GOT3 (cell line): Measurements from ENCODE around the gene MTAP.
"Not testable (repeated sequence)": the region's sequence is repeated elsewhere in the genome, so short reads cannot be mapped to it uniquely, and the experiment has no call there.

Source experiments
- DNase-seq: peaks from one replicate; lab custom pipeline; 2025; ENCODE audit warnings: mixed read lengths; lab: John Stamatoyannopoulos, UW

Gene MTAP

GRCh38 chr9:21923694-21924093 is 121.3 kb downstream of the MTAP start:
- no peak for DNase-seq

- no peak for DNase-seq
These were observed 125.3 kb downstream of the MTAP start for GRCh38 chr9:21927752-21928151.

- no peak for DNase-seq
These were observed 129.0 kb downstream of the MTAP start for GRCh38 chr9:21931428-21931827.

- DNase-seq, result no peak
These were observed 130.8 kb downstream of the MTAP start for GRCh38 chr9:21933281-21933680.

GRCh38 chr9:21933865-21934264 is 131.4 kb downstream of the MTAP start:
- DNase-seq, result no peak

- DNase-seq, result no peak
These were observed 133.2 kb downstream of the MTAP start for GRCh38 chr9:21935631-21936030.

GRCh38 chr9:21936161-21936560 is 133.7 kb downstream of the MTAP start:
- no peak for DNase-seq

- no peak for DNase-seq
These were observed 139.0 kb downstream of the MTAP start for GRCh38 chr9:21941337-21941995.

- no peak for DNase-seq
These were observed 141.0 kb downstream of the MTAP start for GRCh38 chr9:21943464-21943863.

GRCh38 chr9:21945606-21946005 is 143.2 kb downstream of the MTAP start:
- DNase-seq, result no peak

- DNase-seq, result no peak
These were observed 156.4 kb downstream of the MTAP start for GRCh38 chr9:21958833-21959232.

- not testable (repeated sequence) for DNase-seq
These were observed 156.8 kb downstream of the MTAP start for GRCh38 chr9:21959268-21959667.

- no peak for DNase-seq
These were observed 159.1 kb downstream of the MTAP start for GRCh38 chr9:21961569-21961968.

GRCh38 chr9:21964925-21965385 is 162.5 kb downstream of the MTAP start:
- DNase-seq, result no peak

- no peak for DNase-seq
These were observed 163.0 kb downstream of the MTAP start for GRCh38 chr9:21965401-21965951.

GRCh38 chr9:21966140-21966851 is 163.9 kb downstream of the MTAP start:
- DNase-seq, result no peak

- no peak for DNase-seq
These were observed 164.7 kb downstream of the MTAP start for GRCh38 chr9:21967169-21967568.

GRCh38 chr9:21967702-21968101 is 165.3 kb downstream of the MTAP start:
- DNase-seq, result no peak

GRCh38 chr9:21968331-21969010 is 166.0 kb downstream of the MTAP start:
- DNase-seq, result no peak

GRCh38 chr9:21969011-21969940 is 166.8 kb downstream of the MTAP start:
- DNase-seq, result no peak

- DNase-seq, result no peak
These were observed 167.7 kb downstream of the MTAP start for GRCh38 chr9:21969951-21970799.
